C4-2B (cell line): ENCODE measurements around the gene DHCR7.

Experiments used
- H3K27ac ChIP-seq: fragments of 450-650 bp; 2 replicates; pipeline ENCODE4 v1.5.1; 2017
- CTCF ChIP-seq: fragments of 450-650 bp; conservative IDR thresholded peaks from 2 replicates; pipeline ENCODE4 v1.5.1; 2017; ENCODE audit warnings: mild to moderate bottlenecking
- ZFX ChIP-seq: fragments of 450-650 bp; IDR thresholded peaks from 2 replicates; pipeline ENCODE4 v1.6.1; 2017

The DHCR7 gene

GRCh38 chr11:71420455-71421241 is 27.5 kb downstream of the DHCR7 start:
- no peak overlapping the region for H3K27ac ChIP-seq
- TF ChIP-seq ZFX (no peak), CTCF (peak; percentile 92)

- TF ChIP-seq CTCF (no peak), ZFX (no peak)
- no peak overlapping the region for H3K27ac ChIP-seq
Observed at GRCh38 chr11:71418643-71419042, 29.6 kb downstream of the DHCR7 start.

- no peak for TF ChIP-seq ZFX
- no peak for TF ChIP-seq CTCF
- H3K27ac ChIP-seq: no peak overlapping the region
Observed at GRCh38 chr11:71414645-71415044, 33.5 kb downstream of the DHCR7 start.

- no peak overlapping the region for H3K27ac ChIP-seq
- TF ChIP-seq CTCF: no peak
- TF ChIP-seq ZFX: no peak
Observed at GRCh38 chr11:71410363-71410966, 37.7 kb downstream of the DHCR7 start.

- no peak overlapping the region for H3K27ac ChIP-seq
- TF ChIP-seq ZFX (no peak), CTCF (no peak)
Observed at GRCh38 chr11:71408826-71409225, 39.4 kb downstream of the DHCR7 start.

GRCh38 chr11:71407356-71407755 is 40.8 kb downstream of the DHCR7 start:
- TF ChIP-seq ZFX (no peak), CTCF (no peak)
- H3K27ac ChIP-seq: no peak overlapping the region

GRCh38 chr11:71406681-71407080 is 41.5 kb downstream of the DHCR7 start:
- no peak overlapping the region for H3K27ac ChIP-seq
- TF ChIP-seq CTCF (no peak), ZFX (no peak)
